Smooth muscle cell (in vitro differentiated cells): ENCODE results near the gene GID4. TPM values are rescaled to one million over a fixed set of nuclear protein-coding genes. Genes with fewer than 3 reads are reported as not detected.

Experiments
- DNase-seq: peaks from one replicate; lab custom pipeline; 2025; ENCODE audit not compliant: unreplicated experiment; lab: John Stamatoyannopoulos, UW
- H2AFZ ChIP-seq: fragments of 200-600 bp; sonication (generic); 2 replicates; pipeline ENCODE4 v1.6.0; 2016; ENCODE audit warnings: antibody characterized with exemption, low read depth, mild to moderate bottlenecking
- H3F3A ChIP-seq: fragments of 200-600 bp; sonication (generic); 2 replicates; pipeline ENCODE4 v1.6.0; 2017; ENCODE audit warnings: antibody characterized with exemption, low read depth
- H3K27ac ChIP-seq: fragments of 200-600 bp; sonication (generic); 2 replicates; pipeline ENCODE4 v1.5.1; 2016; ENCODE audit warnings: low read depth, mild to moderate bottlenecking
- H3K27me3 ChIP-seq: fragments of 200-600 bp; sonication (generic); 2 replicates; pipeline ENCODE4 v1.6.1; 2016; ENCODE audit warnings: low read depth, mild to moderate bottlenecking
- H3K36me3 ChIP-seq: fragments of 200-600 bp; sonication (generic); 2 replicates; pipeline ENCODE4 v1.5.1; 2016; ENCODE audit warnings: low read depth
- H3K4me1 ChIP-seq: fragments of 200-600 bp; sonication (generic); 2 replicates; pipeline ENCODE4 v1.5.1; 2016; ENCODE audit warnings: low read depth
- H3K4me2 ChIP-seq: fragments of 200-600 bp; sonication (generic); 2 replicates; pipeline ENCODE4 v1.6.0; 2016; ENCODE audit warnings: mild to moderate bottlenecking
- H3K4me3 ChIP-seq: fragments of 200-600 bp; sonication (generic); 2 replicates; pipeline ENCODE4 v1.5.1; 2016; ENCODE audit warnings: mild to moderate bottlenecking
- H3K79me2 ChIP-seq: fragments of 200-600 bp; sonication (generic); 2 replicates; pipeline ENCODE4 v1.6.0; 2016; ENCODE audit warnings: low read depth, mild to moderate bottlenecking
- H3K9ac ChIP-seq: fragments of 200-600 bp; sonication (generic); 2 replicates; pipeline ENCODE4 v1.6.0; 2016; ENCODE audit warnings: low read depth
- H3K9me3 ChIP-seq: fragments of 200-600 bp; sonication (generic); replicated peaks from 2 replicates; pipeline ENCODE4 v1.5.1; 2016; ENCODE audit warnings: low read depth
- H4K20me1 ChIP-seq: fragments of 200-600 bp; sonication (generic); 2 replicates; pipeline ENCODE4 v1.6.0; 2016; ENCODE audit warnings: low read depth
- CTCF ChIP-seq: fragments of 200-600 bp; sonication (generic); IDR thresholded peaks from 2 replicates; pipeline ENCODE4 v1.5.1; 2017; ENCODE audit warnings: borderline replicate concordance, mild to moderate bottlenecking, antibody characterized with exemption; ENCODE audit not compliant: insufficient read depth, poor library complexity, severe bottlenecking
- WGBS: methylation state at CpG from one replicate; pipeline ENCODE4 v1.1.7; 2016; ENCODE audit warnings: low lambda C conversion rate; 5-methylcytosine and 5-hydroxymethylcytosine counted together
- polyA plus RNA-seq: library from polyadenylated mRNA; unstranded; fragments of >200 nt; fragmentation: Nextera tagmentation; extraction: Ambion mirVana; gene quantifications from 2 replicates; pipeline ENCODE4 v1.2.1, GENCODE V29; 2016
- total RNA-seq: library from RNA; depleted of rRNA; stranded (reverse); fragments of >200 nt; gene quantifications from 2 replicates; pipeline ENCODE4 v1.2.3, GENCODE V29; 2014

GID4 gene
- total and polyA plus RNA-seq, 2 experiments from 2014 or later = 6.1 to 7.7 TPM

GRCh38 chr17:18041776-18042175 is 2.6 kb downstream of the GID4 start:
- no peaks in the 10 kb centered on the region for H3K9me3 ChIP-seq
- H3K4me3 ChIP-seq = no peak overlapping the region
- H3K27me3 ChIP-seq = no peaks in the 10 kb centered on the region
- peaks cover 57% of the 10 kb centered on the region for H3K79me2 ChIP-seq
- H3K9ac ChIP-seq = peak overlapping the region; percentile 53
- DNase-seq = no peak
- TF ChIP-seq CTCF = no peak
- H3F3A ChIP-seq = no peaks in the 10 kb centered on the region
- no peak overlapping the region for H2AFZ ChIP-seq
- peaks cover 26% of the 10 kb centered on the region for H4K20me1 ChIP-seq
- H3K27ac ChIP-seq = peak overlapping the region; percentile 34
- no peaks in the 10 kb centered on the region for H3K36me3 ChIP-seq
- 58% methylated on average over 1 of the region's 1 CpG for WGBS
- peaks cover 14% of the 10 kb centered on the region for H3K4me1 ChIP-seq
- no peak overlapping the region for H3K4me2 ChIP-seq

- Histone ChIP-seq H3K4me3 (no peak overlapping the region), H3K4me2 (no peak overlapping the region), H4K20me1 (peaks cover 26% of the 10 kb centered on the region), H2AFZ (no peak overlapping the region), H3F3A (no peaks in the 10 kb centered on the region), H3K36me3 (no peaks in the 10 kb centered on the region), H3K27ac (no peak overlapping the region), H3K79me2 (peaks cover 45% of the 10 kb centered on the region), H3K27me3 (no peaks in the 10 kb centered on the region), H3K4me1 (peaks cover 14% of the 10 kb centered on the region), H3K9me3 (no peaks in the 10 kb centered on the region), H3K9ac (no peak overlapping the region)
- 89% methylated on average over 8 of the region's 8 CpGs for WGBS
- no peak for DNase-seq
- no peak for TF ChIP-seq CTCF
Measured at GRCh38 chr17:18042983-18043382, 3.8 kb downstream of the GID4 start.

DNA sequence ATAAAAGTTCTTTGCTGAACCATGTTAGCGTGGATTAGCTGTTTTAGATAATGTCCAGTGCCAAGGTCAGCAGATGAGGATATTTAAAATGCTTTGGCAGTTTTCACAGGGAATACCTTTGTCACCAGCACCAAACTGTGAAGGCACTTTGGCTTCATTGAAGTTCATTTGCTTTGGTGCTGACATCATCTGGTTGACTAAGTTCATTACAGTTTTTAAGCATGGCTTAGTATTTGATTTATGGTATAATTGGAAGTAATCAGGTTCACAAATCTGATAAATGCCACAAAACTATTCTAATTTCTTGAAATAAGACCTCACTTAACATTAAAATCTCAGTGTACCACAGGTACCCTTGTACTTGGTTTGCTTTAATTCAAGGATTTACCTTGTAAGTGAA is 4.3 kb downstream of the GID4 start:
- H3K36me3 ChIP-seq = no peaks in the 10 kb centered on the region
- no peak overlapping the region for H3K9ac ChIP-seq
- peaks cover 26% of the 10 kb centered on the region for H4K20me1 ChIP-seq
- peaks cover 41% of the 10 kb centered on the region for H3K79me2 ChIP-seq
- no peaks in the 10 kb centered on the region for H3K27me3 ChIP-seq
- no peak for DNase-seq
- no peaks in the 10 kb centered on the region for H3K9me3 ChIP-seq
- H3F3A ChIP-seq = no peaks in the 10 kb centered on the region
- WGBS = 92% methylated on average over 1 of the region's 1 CpG
- TF ChIP-seq CTCF = no peak
- no peak overlapping the region for H2AFZ ChIP-seq
- H3K4me1 ChIP-seq = peaks cover 9% of the 10 kb centered on the region
- H3K4me3 ChIP-seq = no peak overlapping the region
- no peak overlapping the region for H3K27ac ChIP-seq
- H3K4me2 ChIP-seq = no peak overlapping the region

- no peaks in the 10 kb centered on the region for H3K9me3 ChIP-seq
- TF ChIP-seq CTCF = no peak
- no peak overlapping the region for H3K4me3 ChIP-seq
- no peak overlapping the region for H3K4me2 ChIP-seq
- no peaks in the 10 kb centered on the region for H3F3A ChIP-seq
- no peaks in the 10 kb centered on the region for H3K27me3 ChIP-seq
- H3K79me2 ChIP-seq = peaks cover 39% of the 10 kb centered on the region
- no peak overlapping the region for H2AFZ ChIP-seq
- no peak overlapping the region for H3K27ac ChIP-seq
- peaks cover 9% of the 10 kb centered on the region for H3K4me1 ChIP-seq
- 94% methylated on average over 3 of the region's 3 CpGs for WGBS
- H3K9ac ChIP-seq = no peak overlapping the region
- H3K36me3 ChIP-seq = no peaks in the 10 kb centered on the region
- DNase-seq = no peak
- peaks cover 26% of the 10 kb centered on the region for H4K20me1 ChIP-seq
Measured at GRCh38 chr17:18044609-18045008, 5.4 kb downstream of the GID4 start.
